HEK293T (cell line): ENCODE data around the gene SLCO4A1.

Experiments
- CTCF ChIA-PET: fragments of 350-600 bp; formaldehyde crosslinking; extraction: SDS; loops from one replicate; lab custom pipeline; 2021; ENCODE audit warnings: antibody characterized with exemption, inconsistent platforms; lab: Yijun Ruan, JAX
- POLR2A ChIA-PET: fragments of 350-600 bp; formaldehyde crosslinking; extraction: SDS; loops from one replicate; lab custom pipeline; 2020; ENCODE audit warnings: antibody characterized with exemption, inconsistent platforms; lab: Yijun Ruan, JAX
- DNase-seq: peaks from one replicate; pipeline ENCODE4 v3.0.0; 2012; ENCODE audit warnings: mixed read lengths; ENCODE audit errors: extremely low spot score
- ARNT ChIP-seq: fragments of 450-650 bp; IDR thresholded peaks from 2 replicates; pipeline ENCODE4 v1.6.1; 2017; ENCODE audit warnings: mild to moderate bottlenecking
- BHLHE40 ChIP-seq: fragments of 450-650 bp; IDR thresholded peaks from 2 replicates; pipeline ENCODE4 v1.6.1; 2016; ENCODE audit warnings: mild to moderate bottlenecking, moderate library complexity, borderline replicate concordance
- CTBP1 ChIP-seq: fragments of 450-650 bp; IDR thresholded peaks from 2 replicates; pipeline ENCODE4 v1.6.1; 2016; ENCODE audit warnings: borderline replicate concordance
- ELF4 ChIP-seq: fragments of 450-650 bp; IDR thresholded peaks from 2 replicates; pipeline ENCODE4 v1.6.1; 2017; ENCODE audit warnings: antibody characterized with exemption
- FOXA1 ChIP-seq: fragments of 450-650 bp; IDR thresholded peaks from 2 replicates; pipeline ENCODE4 v1.6.1; 2016; ENCODE audit warnings: mild to moderate bottlenecking
- FOXK2 ChIP-seq: fragments of 450-650 bp; IDR thresholded peaks from 2 replicates; pipeline ENCODE4 v1.6.1; 2016; ENCODE audit warnings: mild to moderate bottlenecking
- FOXM1 ChIP-seq: fragments of 450-650 bp; IDR thresholded peaks from 2 replicates; pipeline ENCODE4 v1.6.1; 2017; ENCODE audit warnings: mild to moderate bottlenecking, borderline replicate concordance
- HDGF ChIP-seq: fragments of 450-650 bp; IDR thresholded peaks from 2 replicates; pipeline ENCODE4 v1.6.1; 2017; ENCODE audit warnings: antibody characterized with exemption, borderline replicate concordance
- L3MBTL2 ChIP-seq: fragments of 450-650 bp; conservative IDR thresholded peaks from 2 replicates; pipeline ENCODE4 v1.6.1; 2016; ENCODE audit warnings: mild to moderate bottlenecking
- LEF1 ChIP-seq: fragments of 450-650 bp; IDR thresholded peaks from 2 replicates; pipeline ENCODE4 v1.6.1; 2017; ENCODE audit warnings: mild to moderate bottlenecking, borderline replicate concordance
- NFRKB ChIP-seq: fragments of 450-650 bp; IDR thresholded peaks from 2 replicates; pipeline ENCODE4 v1.6.1; 2016; ENCODE audit warnings: mild to moderate bottlenecking, moderate library complexity
- PKNOX1 ChIP-seq: fragments of 450-650 bp; IDR thresholded peaks from 2 replicates; pipeline ENCODE4 v1.6.1; 2016
- SP1 ChIP-seq: fragments of 450-650 bp; IDR thresholded peaks from 2 replicates; pipeline ENCODE4 v1.6.1; 2017
- SUZ12 ChIP-seq: fragments of 450-650 bp; IDR thresholded peaks from 2 replicates; pipeline ENCODE4 v1.6.1; 2016; ENCODE audit warnings: mild to moderate bottlenecking
- TARDBP ChIP-seq: fragments of 450-650 bp; IDR thresholded peaks from 2 replicates; pipeline ENCODE4 v1.6.1; 2016
- ZNF384 ChIP-seq: fragments of 450-650 bp; IDR thresholded peaks from 2 replicates; pipeline ENCODE4 v1.6.1; 2016

The SLCO4A1 gene

GRCh38 chr20:62609811-62610757 is 32.2 kb upstream of the SLCO4A1 start:
- no peak for DNase-seq
- CTCF ChIA-PET, result interaction anchor here (0.6 kb wide), 1 partner anchor 24 kb away, joined by 3 read pairs; no protein-coding TSS in a partner anchor
- POLR2A ChIA-PET, result no interaction called here
- TF ChIP-seq ELF4 (no peak), FOXA1 (no peak), TARDBP (no peak), SUZ12 (no peak), BHLHE40 (no peak), ZNF384 (no peak), HDGF (no peak), PKNOX1 (no peak), CTBP1 (no peak), NFRKB (no peak), ARNT (no peak)

- no peak for DNase-seq
- ChIA-PET CTCF (no interaction called here), POLR2A (no interaction called here)
- TF ChIP-seq HDGF (no peak), FOXM1 (no peak), PKNOX1 (no peak), SP1 (no peak), ELF4 (no peak), FOXK2 (no peak), NFRKB (no peak), TARDBP (no peak), SUZ12 (no peak), LEF1 (no peak), FOXA1 (no peak), ARNT (no peak)
Observed at GRCh38 chr20:62611012-62611411, 31.3 kb upstream of the SLCO4A1 start.

GRCh38 chr20:62611819-62612218 is 30.5 kb upstream of the SLCO4A1 start:
- no peak for DNase-seq
- TF ChIP-seq SUZ12 (no peak), TARDBP (no peak), L3MBTL2 (no peak)
- ChIA-PET POLR2A (no interaction called here), CTCF (interaction anchor here (0.6 kb wide), 1 partner anchor 12 kb away, joined by 3 read pairs; no protein-coding TSS in a partner anchor)

- no peak for DNase-seq
- no peak for TF ChIP-seq L3MBTL2
- no peak for TF ChIP-seq LEF1
- no peak for TF ChIP-seq SUZ12
- no peak for TF ChIP-seq HDGF
- no peak for TF ChIP-seq FOXM1
- TF ChIP-seq CTBP1, result no peak
- no peak for TF ChIP-seq NFRKB
- TF ChIP-seq TARDBP, result no peak
- TF ChIP-seq SP1, result no peak
- TF ChIP-seq BHLHE40, result no peak
- TF ChIP-seq ELF4, result no peak
- no peak for TF ChIP-seq PKNOX1
- no peak for TF ChIP-seq ZNF384
- no peak for TF ChIP-seq FOXA1
- TF ChIP-seq FOXK2, result no peak
- POLR2A ChIA-PET, result no interaction called here
- CTCF ChIA-PET, result no interaction called here
Observed at GRCh38 chr20:62614085-62614960, 28.0 kb upstream of the SLCO4A1 start.

- TF ChIP-seq CTBP1 (no peak), BHLHE40 (no peak), FOXA1 (no peak), FOXM1 (no peak), ARNT (no peak), FOXK2 (no peak), ZNF384 (no peak)
- POLR2A ChIA-PET, result no interaction called here
- no peak for DNase-seq
- CTCF ChIA-PET, result no interaction called here
Observed at GRCh38 chr20:62614961-62615680, 27.2 kb upstream of the SLCO4A1 start.
